DMS 273 (cell line): ENCODE measurements around the gene CEACAM6.

ENCODE experiments used
- DNase-seq: peaks from one replicate; lab custom pipeline; 2025; ENCODE audit not compliant: unreplicated experiment; lab: John Stamatoyannopoulos, UW

Gene CEACAM6

GRCh38 chr19:41795031-41795461, 39.7 kb downstream of the CEACAM6 start:
- peak; percentile 81 for DNase-seq

GRCh38 chr19:41796362-41796761, 41.0 kb downstream of the CEACAM6 start, which contains the start of gene CEACAM3:
TSS of gene CEACAM3 (plus strand) at chr19:41796587. CDS start at chr19:41796678, 91 bp downstream.
- no peak for DNase-seq

DNA sequence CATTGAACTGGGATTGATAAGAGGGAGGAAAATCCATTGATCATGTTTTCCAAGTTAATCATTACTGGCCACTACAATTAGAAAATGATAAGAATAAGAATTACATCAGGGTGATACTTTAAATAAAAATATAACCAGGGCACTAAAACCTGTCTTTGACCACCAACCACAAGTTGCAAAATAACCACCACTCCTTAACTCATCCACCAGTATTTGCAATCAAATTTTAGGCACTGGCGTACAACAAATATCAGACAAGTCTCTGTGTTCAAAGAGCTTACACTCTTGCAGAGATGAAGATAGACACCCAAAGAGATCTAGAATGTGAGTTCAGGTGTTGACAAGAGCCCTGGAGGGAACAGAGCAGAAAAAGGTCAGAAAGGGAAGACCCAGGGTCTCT, 41.6 kb downstream of the CEACAM6 start:
- DNase-seq = no peak

GRCh38 chr19:41799444-41800000, 44.2 kb downstream of the CEACAM6 start:
- no peak for DNase-seq

DNA sequence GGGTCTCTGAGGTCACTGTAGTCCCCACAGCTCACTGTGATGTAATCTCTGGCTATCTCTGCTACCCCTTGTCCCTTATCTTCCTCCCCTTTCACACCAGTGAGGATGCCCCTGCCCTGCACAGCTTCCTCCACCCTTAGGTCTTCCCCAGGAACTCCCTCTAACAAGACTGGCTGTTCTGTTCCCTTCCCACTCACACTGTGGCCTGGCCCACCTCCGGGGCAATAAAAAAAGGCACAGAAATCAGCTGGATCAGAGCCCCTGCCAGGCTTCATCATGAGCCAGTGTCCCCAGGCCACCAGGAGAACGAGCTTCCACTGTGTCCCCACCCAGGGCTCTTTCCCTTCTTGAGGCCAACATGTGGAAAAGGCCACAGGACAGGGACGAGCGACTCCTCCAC, 45.7 kb downstream of the CEACAM6 start:
- no peak for DNase-seq

DNA sequence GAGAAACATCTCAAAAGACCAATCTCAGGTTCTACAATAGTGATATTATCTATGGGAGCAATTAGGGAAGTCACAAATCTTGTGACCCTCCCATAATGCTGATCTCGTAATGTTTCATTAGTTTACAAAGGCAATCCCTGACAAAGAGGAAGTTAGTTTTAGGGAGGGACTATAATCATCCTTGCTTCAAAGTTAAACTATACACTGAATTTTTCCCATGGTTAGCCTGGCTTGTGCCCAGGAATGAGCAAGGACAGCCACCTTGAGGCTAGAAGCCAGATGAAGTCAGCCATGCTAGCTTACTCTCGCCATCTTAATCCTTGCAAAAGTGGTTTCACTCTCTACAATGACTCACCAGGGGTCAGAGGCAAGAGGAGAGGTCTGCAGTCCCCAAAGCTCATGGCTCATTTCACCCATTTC, 46.5 kb downstream of the CEACAM6 start:
- no peak for DNase-seq

GRCh38 chr19:41802770-41803169, 47.4 kb downstream of the CEACAM6 start:
- no peak for DNase-seq

- DNase-seq = no peak
Observed at GRCh38 chr19:41804336-41804735, 49.0 kb downstream of the CEACAM6 start.

- no peak for DNase-seq
Observed at GRCh38 chr19:41807176-41807575, 51.8 kb downstream of the CEACAM6 start.

GRCh38 chr19:41808663-41809566, 53.6 kb downstream of the CEACAM6 start:
- no peak for DNase-seq

- no peak for DNase-seq
Observed at GRCh38 chr19:41810301-41810700, 55.0 kb downstream of the CEACAM6 start.

DNA sequence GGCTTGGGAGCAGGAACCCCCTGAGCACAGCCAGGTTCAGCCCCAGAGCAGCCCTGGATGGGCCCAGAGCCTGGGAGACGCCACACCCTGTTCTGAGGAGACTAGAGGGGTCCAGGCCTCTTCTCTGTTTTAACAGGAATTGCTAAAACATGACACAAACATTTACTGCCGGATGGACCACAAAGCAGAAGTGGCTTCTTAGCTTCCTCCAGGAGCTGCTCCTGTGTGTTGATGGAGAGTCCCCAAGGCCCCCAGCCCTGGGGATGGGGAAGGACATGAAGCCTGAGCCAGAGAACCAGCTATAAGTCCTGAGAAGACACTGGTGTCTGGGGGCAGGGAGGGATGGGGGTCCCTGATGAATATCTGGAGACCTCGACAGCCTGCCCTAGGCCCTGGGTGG, 55.7 kb downstream of the CEACAM6 start:
- no peak for DNase-seq

GRCh38 chr19:41811981-41812380, 56.7 kb downstream of the CEACAM6 start:
- DNase-seq = no peak

- peak; percentile 26 for DNase-seq
Observed at GRCh38 chr19:41813911-41814310, 58.6 kb downstream of the CEACAM6 start.

GRCh38 chr19:41815301-41815700, 60.0 kb downstream of the CEACAM6 start:
- DNase-seq = no peak

DNA sequence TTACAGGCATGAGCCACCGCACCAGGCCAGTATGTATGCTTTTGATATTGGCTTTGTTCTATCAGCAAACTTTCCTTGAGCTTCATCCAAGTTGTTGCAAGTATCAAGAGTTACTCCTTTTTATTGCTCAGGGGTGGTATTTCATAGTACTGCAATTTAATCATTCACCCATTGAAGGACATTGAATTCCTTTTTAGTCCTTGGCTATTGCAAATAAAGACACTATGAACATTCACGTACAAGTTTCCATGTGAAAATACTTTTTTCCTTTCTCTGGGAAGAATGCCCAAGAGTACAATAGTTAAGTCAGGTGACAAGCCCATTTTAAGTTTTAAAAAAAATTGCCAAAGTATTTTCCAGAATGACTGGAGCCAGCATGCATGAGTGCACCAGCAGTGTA, 61.4 kb downstream of the CEACAM6 start:
- no peak for DNase-seq

- DNase-seq = peak; percentile 76
Observed at GRCh38 chr19:41821003-41821735, 65.8 kb downstream of the CEACAM6 start.
